ENCODE data around the gene STX3.
"Not testable (repeated sequence)": the region's sequence is repeated elsewhere in the genome, so short reads cannot be mapped to it uniquely, and the experiment has no call there.

STX3 gene

GRCh38 chr11:59759900-59760299 is 4.7 kb downstream of the STX3 start:
- DNase-seq, result no peak

- no peak for DNase-seq
These were observed 5.6 kb downstream of the STX3 start for GRCh38 chr11:59760771-59761170.

- DNase-seq, result no peak
These were observed 6.8 kb downstream of the STX3 start for GRCh38 chr11:59761993-59762392.

- DNase-seq, result no peak
These were observed 10.0 kb downstream of the STX3 start for GRCh38 chr11:59765068-59765735.

GRCh38 chr11:59766542-59767224 is 11.5 kb downstream of the STX3 start:
- DNase-seq, result no peak

GRCh38 chr11:59767225-59767611 is 12.0 kb downstream of the STX3 start:
- DNase-seq, result peak; percentile 13

GRCh38 chr11:59769111-59769510 is 13.9 kb downstream of the STX3 start:
- peak; percentile 18 for DNase-seq

- no peak for DNase-seq
These were observed 14.7 kb downstream of the STX3 start for GRCh38 chr11:59769828-59770227.

- DNase-seq, result no peak
These were observed 15.1 kb downstream of the STX3 start for GRCh38 chr11:59770319-59770718.

- no peak for DNase-seq
These were observed 15.7 kb downstream of the STX3 start for GRCh38 chr11:59770869-59771268.

- no peak for DNase-seq
These were observed 16.4 kb downstream of the STX3 start for GRCh38 chr11:59771605-59772004.

- no peak for DNase-seq
These were observed 17.9 kb downstream of the STX3 start for GRCh38 chr11:59773083-59773440.

GRCh38 chr11:59776210-59777066 is 21.3 kb downstream of the STX3 start:
- DNase-seq, result no peak

GRCh38 chr11:59777104-59777503 is 21.9 kb downstream of the STX3 start:
- no peak for DNase-seq

- no peak for DNase-seq
These were observed 22.9 kb downstream of the STX3 start for GRCh38 chr11:59778122-59778521.

GRCh38 chr11:59779487-59779886 is 24.3 kb downstream of the STX3 start:
- no peak for DNase-seq

GRCh38 chr11:59782080-59782479 is 26.9 kb downstream of the STX3 start:
- DNase-seq, result no peak

GRCh38 chr11:59783632-59784090 is 28.5 kb downstream of the STX3 start:
- DNase-seq, result peak; percentile 13

GRCh38 chr11:59784441-59784840 is 29.3 kb downstream of the STX3 start:
- DNase-seq, result not testable (repeated sequence)

- no peak for DNase-seq
These were observed 30.6 kb downstream of the STX3 start for GRCh38 chr11:59785818-59786217.

GRCh38 chr11:59787255-59787588 is 32.0 kb downstream of the STX3 start:
- no peak for DNase-seq

- no peak for DNase-seq
These were observed 32.6 kb downstream of the STX3 start for GRCh38 chr11:59787816-59788215.

GRCh38 chr11:59791639-59792038 is 36.5 kb downstream of the STX3 start:
- DNase-seq, result no peak

GRCh38 chr11:59792507-59792906 is 37.3 kb downstream of the STX3 start:
- DNase-seq, result no peak
